RPMI7951 (cell line): ENCODE data around the gene RMI2. TPM values are rescaled to one million over a fixed set of nuclear protein-coding genes. Genes with fewer than 3 reads are reported as not detected.

Experiments used
- DNase-seq: peaks from one replicate; pipeline ENCODE4 v3.0.0-alpha.2; 2012; ENCODE audit warnings: low read depth
- total RNA-seq: library from RNA; depleted of rRNA; stranded (reverse); fragments of >200 nt; shearing (Covaris generic); gene quantifications from 2 replicates; pipeline ENCODE4 v1.2.3, GENCODE V29; 2014

Gene RMI2
- total RNA-seq, 1 experiment from 2014 or later, result 33.4 TPM

DNA sequence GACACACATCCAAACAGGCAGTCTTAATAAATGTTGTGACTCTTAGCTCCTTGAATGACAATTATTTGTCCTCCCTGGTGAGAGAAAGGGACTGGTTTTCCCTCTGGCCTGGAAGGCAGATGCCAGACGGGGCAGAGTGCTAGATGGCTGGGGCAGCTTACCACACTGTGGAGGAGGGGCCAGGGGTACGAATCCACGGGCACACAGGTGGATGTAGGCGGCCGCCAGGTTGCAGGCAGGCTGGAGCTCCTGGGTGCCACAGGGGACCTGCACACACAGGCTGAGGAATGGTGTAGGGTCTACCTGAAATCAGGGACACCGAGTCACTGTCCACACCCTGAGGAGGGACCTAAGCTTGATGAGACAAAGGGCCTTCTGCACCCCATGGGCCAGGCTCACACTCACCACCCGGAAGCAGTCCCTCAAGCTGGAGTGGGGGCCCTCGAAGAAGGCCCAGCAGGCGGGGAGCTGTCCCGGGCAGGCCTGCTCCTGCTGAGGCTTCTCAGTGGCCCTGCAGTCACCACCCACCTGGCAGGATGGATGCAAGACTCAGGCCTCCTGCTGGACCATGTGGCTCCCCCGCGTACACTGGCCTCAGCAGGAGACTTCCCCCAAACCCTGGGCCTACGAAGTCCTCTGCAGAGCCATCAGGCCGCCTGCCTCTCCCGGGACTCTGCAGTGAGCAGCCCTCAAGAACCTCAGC is 38.4 kb downstream of the RMI2 start:
- no peak for DNase-seq

DNA sequence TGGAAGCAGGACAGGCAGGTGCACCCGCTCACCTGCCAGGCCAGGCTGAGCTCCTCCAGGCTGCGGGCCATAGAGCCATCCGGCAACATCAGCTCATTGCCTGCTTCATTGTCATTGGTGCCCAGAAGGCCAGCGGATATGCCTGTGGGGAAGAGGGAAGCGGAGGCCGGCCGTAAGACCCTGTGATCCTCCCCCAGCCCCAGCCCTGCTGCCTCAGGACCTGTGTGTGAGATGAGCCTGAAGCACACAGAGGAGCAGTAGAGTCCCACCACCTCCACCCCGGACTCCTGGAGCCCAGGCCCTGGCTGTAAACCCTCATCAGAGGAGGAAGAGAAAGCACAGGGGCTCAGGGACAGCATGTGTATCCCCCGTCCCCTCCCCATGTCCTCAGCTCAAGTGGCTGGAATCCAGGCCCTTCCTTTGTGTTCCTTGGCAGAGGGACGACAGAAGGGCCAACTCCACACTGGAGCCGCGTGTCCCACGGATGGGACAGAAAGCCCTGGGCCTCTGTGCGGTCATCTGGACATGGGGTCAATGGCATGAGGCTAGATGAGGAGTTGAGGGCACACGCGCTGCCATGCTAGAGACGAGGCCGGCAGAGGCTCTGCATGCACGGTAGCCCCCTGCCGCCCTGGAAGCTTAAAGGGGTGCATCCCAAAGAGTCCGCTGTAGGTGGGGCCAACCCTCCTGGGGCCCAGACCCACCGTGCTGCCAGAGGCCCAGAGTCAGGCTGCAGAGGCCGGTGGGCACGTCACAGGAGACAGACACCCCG is 39.1 kb downstream of the RMI2 start:
- DNase-seq, result no peak

DNA sequence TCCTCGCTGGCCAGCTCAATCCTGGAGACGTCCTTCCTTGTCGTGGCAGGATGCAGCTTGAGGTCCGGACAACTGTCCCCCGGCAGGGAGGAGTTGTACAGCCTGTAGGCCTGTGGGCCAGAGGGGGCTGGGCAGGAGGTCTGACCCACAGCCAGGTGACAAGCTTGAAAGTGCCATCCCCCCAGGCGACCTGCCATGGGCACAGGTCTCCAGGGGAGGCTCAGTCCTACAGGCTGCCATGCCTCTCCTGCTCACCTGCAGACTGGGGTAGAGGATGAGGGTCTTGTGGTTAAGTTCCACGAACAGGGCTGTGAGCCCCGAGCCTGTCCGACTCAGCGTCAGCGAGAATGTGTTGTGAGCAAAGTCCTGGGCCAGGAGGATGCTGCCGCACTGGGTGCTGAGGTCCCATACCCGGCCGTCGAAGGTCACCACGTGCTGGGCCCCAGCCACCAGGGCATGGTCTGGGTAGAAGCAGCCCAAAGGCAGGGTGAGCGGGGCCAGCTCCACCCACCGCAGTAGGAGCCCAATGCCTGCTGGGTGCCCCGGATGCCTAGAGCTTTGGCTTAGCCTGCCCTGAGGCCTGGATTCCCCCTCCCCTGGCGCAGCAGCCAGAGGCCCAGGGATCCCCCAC is 39.8 kb downstream of the RMI2 start:
- no peak for DNase-seq

DNA sequence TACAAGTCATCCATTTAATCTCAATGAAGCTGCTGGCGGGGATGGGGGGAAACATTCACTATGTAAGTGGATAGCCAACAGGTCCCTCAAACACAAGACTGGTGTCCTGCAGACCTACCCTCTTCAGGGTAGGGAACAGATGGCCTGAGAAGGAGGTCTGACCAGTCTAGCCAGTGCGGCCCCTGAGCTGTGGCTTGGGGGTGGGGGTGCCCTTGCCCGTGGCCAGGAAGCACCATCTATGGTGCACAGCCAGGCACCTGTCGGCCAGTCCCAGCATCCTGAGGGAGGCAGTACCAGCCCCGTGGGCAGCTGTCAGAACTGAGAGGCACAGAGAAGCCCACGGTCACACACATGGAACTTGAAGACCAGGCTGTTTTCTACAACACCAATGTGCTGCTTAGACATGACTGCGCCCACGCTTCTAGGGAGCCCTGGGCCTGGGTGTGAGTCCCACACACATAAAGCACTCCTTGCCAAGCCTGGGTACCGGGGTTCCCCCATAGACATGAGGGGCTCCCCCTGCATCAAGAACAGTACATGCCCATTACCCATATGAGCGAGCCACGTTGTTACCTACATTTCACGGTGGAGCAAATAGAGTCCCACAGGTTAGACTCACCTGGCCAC is 40.9 kb downstream of the RMI2 start:
- DNase-seq, result no peak

DNA sequence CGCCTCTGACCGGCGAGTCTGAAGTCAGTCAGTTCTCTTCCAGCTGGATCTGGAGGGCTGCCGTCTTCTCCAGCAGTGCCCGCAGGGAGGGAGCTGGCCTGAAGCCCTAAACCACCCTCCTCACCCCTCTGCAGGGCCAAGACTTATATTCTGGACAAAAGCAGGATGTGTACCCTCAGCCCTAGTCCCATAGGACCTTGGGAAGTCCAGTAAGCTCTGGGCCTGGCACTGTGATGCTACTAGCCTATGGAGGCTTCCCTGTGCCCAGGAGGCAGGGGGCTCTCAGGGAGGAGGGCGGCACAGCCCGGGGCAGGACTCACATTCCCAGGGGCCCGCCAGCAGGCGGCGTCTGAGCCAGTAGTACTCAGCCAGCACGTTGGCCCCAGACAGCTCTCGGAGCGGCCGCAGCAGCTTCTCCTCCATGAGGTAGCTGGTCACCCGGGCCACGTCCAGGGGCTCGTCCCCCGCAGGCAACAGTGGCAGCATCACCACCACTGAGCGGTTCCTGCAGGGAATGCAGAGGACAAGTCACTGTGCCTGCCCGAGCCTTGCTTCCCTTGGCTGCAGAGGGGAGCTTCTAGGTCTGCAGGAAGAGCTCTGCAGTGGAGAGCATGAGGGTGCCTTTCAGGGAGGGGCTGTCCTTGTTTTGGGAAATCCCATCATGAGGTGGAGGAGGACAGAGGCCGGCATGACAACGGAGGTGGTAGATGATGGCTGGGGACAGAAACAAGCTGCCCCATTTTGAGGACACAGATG is 41.7 kb downstream of the RMI2 start:
- peak; percentile 21 for DNase-seq

DNA sequence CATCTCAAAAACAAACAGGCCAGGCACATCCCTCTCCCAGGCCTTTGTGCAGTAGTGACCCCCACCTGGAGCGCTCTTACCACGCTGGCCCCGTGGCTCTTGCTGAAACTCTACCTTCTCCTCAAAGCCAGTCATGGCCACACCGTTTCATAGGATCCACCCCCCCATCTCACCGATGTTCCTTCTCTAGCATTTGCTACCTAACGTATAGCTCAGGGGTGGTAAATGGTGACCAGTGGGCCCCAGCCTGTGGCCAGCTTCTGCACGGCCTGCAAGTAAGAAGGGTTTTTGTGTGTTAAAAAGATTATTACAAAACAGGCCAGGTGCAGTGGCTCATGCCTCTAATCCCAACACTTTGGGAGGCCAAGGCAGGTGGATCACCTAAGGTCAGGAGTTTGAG is 43.8 kb downstream of the RMI2 start:
- DNase-seq, result no peak

DNA sequence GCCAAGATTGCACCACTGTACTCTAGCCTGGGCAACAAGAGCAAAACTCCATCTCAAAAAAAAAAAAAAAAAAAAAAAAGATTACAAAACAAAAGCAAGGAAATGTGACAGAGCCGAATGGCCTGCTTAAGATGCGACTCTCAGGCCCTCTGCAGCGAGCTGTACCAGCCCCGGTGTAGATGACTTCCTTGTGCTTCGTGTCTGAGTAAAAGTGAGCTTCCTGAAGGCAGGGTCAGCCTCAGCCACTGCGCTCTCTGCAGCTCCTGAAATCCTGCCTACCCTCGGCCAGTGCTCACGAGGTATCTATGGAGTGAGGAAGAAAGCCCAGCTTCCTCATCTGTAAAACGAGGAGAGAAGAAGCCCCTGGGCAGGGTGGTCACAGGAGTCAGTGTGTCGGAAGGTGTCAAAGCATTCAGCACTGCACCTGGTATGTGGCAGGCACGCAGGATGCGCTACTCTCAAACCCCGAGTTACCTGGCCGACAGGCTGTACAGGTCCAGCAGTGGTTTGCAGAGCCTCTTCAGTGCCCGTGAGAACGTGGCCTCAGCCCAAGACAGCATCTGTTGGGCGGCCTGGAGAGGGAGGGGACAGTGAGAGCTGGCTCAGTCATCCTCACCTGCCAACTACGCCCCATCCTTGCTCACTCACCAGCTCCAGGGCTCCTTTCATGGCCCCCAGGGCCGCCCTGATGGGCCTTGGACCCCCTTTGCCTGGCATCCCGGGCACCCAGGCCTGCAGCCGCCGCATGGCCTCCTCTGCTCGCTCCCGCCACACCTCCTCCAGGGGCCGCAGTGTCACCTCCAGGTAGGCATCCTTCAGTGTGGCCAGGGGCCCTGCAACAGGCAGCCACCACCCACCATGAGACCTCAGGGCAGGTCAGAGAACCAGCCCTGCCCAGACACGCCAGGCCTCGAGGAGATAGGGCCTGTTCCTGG is 44.6 kb downstream of the RMI2 start:
- no peak for DNase-seq

DNA sequence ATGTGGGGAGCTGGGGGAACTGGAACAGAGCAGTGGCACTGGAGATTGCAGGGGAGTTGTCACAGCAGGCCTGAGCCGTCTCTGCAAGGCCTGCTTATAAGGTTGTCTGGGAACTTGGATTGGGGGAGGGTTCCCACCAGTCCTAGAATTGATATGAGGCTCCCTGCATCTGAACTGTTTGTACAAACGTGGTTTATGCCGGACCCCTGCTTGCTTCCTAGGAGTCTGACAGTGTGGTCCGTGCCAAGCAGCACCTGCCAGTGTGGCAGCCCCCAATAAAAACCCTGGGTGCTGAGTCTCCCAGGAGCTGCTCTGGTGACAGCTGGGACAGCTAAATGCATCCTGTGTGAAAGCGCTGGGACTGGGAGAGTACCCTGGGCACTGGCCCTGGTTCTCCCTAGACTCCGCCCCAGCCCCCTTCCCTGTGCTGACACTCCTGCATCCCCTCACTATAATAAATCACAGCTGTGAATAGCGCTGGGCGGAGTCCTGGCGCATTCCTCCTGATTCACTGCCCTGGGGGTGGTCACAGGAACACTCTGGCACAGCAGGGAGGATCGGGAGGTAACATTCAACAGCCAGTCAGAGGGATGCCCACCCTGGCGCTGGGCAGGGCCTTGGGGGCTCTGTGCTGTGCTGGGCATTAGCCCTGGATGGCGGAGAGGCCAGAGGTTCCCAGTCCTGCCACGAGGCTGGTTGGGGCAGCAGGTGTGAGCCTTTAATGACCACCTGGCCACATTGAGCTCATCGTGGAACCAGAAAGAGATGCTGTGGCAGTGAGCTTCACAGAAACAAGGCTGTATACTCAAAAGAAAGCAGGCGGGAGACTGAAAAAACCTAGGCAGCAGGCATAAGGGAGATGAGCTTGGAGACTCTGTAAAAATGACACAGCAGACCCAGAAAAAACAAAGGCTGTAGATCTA is 45.6 kb downstream of the RMI2 start:
- peak; percentile 18 for DNase-seq

DNA sequence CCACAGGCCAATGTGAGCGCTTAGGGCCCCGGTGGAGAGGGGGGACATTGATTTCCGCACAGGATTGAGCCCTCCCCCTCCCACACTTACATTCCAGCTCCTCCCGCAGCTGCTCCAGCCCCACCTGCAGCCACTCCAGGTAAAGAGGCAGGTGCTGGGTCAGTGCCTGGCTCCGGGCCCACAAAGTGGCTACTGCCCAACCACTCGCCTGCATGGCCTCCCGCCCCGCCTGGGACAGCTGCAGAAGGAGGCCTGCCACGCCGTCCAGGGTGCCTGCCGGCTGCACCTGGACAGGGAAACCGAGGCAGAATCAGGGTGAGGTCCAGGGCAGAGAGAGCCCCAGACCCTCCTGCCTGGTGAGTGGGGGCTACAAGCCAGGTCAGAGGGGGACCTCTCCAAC is 46.3 kb downstream of the RMI2 start:
- no peak for DNase-seq

DNA sequence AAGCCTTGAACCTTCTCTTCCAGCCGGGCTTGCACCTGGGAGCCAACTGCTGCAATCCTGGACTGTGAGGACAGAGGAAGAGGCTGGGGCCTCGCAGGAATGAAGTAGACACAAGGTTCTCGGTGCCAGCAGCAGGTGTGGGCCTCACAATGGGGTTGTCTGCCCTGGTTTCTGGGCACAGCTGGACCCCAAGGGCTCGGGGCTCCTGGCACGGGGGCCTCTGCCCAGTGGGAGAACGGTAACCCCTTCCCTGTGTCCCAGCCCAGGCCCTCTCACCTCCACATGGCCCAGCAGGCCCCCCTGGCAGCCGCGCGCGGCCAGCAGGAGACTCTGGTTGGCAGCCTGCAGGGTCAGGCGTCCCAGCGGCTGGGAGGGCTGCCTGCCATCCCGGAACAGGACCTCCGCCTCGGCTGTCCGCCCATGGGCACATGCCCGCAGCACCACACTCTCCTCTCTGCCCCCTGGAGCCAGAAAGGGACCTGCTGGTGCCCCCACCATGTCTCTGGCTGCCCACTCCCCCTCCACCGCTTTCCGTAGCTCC is 46.9 kb downstream of the RMI2 start:
- no peak for DNase-seq

DNA sequence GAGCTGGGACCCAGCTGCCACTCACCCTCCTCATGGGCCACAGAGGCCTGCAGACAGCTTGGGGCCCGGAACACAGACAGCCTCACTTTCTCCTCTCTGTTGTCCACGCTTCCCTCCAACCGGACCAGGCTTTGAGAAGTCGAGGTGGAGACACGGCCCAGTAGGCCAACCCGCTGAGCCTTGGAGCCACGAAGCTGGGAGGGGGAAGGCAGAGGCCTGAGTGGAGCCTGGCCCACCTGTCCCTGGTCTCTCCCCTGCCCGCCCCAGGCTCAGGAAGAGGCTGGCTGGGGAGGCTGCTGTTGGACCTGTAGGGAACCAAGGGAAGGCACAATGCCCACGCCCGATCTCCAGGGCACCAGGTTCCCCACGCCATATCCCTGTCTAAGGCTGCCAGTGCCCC is 48.1 kb downstream of the RMI2 start:
- no peak for DNase-seq

DNA sequence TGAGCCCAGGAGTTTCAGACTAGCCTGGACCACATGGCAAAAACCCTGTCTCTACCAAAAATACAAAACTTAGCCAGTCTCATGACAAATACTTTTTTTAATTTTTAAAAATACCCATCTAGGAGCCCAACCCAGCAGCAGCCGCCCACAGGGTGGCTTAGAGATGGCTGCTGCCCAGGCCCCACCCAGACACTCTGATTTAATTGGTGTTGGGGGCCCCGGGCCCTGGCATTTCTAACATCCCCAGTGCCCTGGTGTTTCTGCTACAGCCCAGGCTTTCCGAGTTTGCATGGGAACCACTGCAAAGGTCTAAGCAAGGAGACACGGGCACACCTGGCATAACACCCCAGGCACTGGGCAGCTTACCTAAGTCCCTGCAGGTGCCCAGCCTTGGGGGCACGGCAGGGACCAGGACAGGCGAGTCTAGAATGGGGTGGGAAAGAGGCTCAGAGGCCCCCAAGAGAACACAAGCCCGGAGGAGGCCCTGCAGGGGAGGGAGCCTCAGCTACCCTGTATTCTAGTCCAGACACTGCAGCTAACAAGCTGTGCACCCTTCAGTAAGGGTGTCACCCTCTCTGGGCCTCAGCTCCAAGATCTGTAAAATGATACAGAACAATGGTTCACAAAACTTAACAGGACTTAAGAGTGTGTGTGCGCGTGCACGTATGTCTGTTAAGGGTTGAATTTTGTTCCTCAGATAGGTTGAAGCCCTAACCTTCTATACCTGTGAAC is 48.8 kb downstream of the RMI2 start:
- DNase-seq, result no peak

DNA sequence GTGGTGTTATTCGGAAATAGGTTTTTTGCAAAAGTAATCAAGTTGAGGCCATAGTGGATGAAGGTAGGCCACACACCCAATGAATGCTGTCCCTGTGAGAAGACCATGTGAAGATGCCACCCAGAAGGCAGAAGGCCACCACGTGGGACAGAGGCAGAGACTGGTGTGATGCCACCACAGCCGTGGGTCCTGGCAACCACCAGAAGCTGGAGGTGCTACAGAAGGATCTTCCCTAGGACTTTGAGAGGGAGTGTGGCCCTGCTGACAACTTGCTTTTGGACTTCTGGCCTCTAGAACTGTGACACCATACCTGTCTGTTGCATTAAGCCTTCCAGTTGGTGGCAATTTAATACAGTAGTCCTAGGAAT is 49.3 kb downstream of the RMI2 start:
- DNase-seq, result no peak

DNA sequence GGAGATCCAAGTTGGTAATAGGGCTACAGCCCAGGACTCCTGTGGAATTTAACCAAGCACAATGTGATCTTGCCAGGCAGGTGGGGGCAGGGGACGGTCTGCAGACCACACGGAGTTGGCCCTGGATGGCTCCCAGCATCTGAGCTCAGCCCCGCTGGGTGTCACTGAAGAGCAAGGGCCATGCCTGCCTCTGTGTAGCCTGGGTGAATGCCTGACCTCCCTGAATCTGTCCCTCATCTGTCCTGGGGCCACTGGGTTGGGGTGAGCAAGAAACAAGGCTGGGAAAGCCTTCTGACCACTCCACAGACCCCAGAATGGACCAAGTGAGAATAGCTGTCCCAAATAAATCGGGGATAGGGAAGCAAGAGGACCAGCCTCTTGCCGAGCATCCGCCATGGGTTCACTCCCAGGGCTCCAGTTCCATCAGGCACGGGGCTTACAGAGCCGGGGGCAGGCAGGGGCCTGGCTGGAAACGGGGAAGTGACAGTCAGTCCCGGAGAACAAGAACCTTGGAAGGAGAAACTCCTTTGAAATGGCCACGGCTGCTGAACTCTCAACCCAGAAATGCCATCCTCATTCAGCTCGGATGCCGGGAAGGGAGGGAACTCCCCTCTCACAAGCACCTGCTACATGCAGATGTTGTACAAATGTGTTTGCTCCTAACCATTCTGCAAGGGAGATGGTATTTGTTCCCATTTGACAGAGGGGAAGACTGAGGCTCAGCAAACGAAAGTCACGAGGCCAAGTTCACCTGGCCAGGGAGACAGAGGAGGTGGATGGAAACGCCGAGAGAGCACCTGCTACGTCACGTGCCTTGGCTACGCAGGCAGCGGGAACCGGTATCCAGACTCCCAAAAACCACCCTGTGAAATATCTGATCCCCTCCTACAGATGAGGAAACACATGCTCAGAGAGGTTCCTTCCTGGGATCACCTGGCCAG is 50.0 kb downstream of the RMI2 start:
- no peak for DNase-seq

DNA sequence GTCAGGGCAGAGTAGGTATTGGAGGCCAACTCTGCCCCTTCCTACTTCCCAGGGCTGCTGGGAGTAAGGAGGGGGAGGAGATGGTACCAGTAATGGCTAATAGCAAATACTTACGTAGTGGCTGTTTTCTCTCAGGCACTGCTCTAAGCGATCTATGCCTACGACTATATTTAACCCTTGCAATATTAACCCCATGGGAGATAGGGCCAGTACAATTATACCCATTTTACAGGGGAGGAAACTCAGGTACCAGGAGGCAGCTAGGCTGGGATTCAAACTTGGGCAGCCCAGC is 50.6 kb downstream of the RMI2 start:
- no peak for DNase-seq

DNA sequence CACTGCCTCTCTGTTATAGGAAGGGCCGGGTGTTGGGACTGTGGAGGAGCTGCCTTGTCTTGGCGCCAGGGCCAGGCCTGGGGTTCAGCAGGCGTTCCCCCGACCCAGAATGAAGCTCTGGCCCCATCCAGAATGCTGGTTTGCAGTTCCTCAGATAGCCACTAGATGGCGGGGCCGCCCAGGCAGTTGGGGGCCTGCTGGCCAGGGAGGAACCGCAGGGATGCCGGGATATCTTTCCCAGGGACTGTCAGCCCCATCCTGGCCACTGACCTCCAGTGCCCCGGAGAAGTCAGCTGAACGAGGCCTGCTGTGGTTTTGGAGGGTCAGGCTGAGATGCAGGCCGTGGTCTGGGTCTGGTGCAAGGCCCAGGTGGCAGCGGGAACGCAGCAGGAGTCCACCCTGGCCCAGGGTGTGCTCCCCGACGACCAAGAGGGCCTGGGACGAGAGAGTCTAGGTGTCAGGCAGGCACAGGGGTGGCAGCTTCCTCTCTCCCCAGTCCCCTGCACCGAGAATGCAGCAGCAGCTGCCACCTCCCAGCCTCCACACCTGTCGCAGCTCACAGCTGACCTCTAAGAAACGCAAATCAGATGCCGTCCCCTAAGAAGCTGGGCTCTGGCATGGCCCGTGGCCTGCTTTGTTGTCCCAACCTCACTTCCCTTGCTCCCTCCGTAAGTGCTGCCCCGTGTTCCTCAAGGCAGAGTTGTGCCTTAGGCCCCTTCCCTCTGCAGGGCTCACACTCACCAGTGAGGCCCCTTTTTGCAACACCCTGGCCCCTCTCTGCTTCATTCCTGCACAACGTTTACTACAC is 51.2 kb downstream of the RMI2 start:
- peak; percentile 52 for DNase-seq

DNA sequence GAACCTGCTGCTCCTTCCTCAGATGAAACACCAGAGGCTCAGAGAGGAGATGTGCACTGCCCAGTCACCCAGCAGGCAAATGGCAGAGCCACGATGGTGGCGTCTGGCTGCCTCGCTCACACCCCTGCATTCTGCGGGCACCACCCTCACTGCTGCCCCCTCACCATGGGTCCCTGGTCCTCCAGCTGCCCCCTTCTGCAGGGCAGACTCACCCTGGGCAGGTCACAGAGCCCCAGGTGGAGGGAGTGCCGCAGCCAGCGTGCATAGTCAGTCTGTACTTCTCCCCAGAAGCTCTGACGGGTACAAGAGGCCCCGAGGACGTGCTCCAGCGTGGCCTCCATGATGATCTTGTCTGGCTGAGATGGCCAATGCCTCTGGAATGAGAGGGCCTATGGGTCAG is 52.9 kb downstream of the RMI2 start:
- DNase-seq, result no peak
